Mucosa of descending colon (tissue), 3 donors: ENCODE results near the gene KDM2B. TPM values are rescaled to one million over a fixed set of nuclear protein-coding genes. Genes with fewer than 3 reads are reported as not detected.
A peak's percentile ranks its signal among the peaks of the same experiment; 100 is the strongest.

ENCODE experiments used
- ATAC-seq: fragments of 200-7000 bp; cut with Tn5 transposase; one replicate; pipeline ENCODE4 v1.9.1; 2020; ENCODE audit warnings: mild to moderate bottlenecking, moderate library complexity
- DNase-seq, 3 donors: peaks; one replicate each; pipeline ENCODE4 v3.0.0-alpha.2; 2020
- H3K36me3 ChIP-seq: fragments of 200-600 bp; one replicate; pipeline ENCODE4 v1.8.0; 2021; ENCODE audit warnings: low read depth, mild to moderate bottlenecking
- H3K4me1 ChIP-seq: fragments of 200-600 bp; one replicate; pipeline ENCODE4 v1.8.0; 2021; ENCODE audit warnings: low read depth, mild to moderate bottlenecking
- H3K4me3 ChIP-seq: fragments of 200-600 bp; one replicate; pipeline ENCODE4 v1.8.0; 2021; ENCODE audit warnings: mild to moderate bottlenecking
- H3K9me3 ChIP-seq: fragments of 200-600 bp; one replicate; pipeline ENCODE4 v1.8.0; 2021; ENCODE audit warnings: mild to moderate bottlenecking
- CTCF ChIP-seq: fragments of 200-600 bp; IDR thresholded peaks from one replicate; pipeline ENCODE4 v1.8.0; 2022; ENCODE audit warnings: antibody characterized with exemption, mild to moderate bottlenecking
- intact Hi-C, 2 donors: fragments of 100-400 bp; cut with DNase I in 1 of 2; cut with micrococcal nuclease in 1 of 2; formaldehyde crosslinking; loops; one replicate each; pipeline versions ENCODE4 v1.11.0 to v1.11.1; 2022; cut with DNase I, micrococcal nuclease
- total RNA-seq, 3 donors: library from RNA; stranded (reverse); fragmentation: NEBNext Ultra II Directional in 2 of 3; extraction: Animal tissue kit (Norgen Biotek cat#: 25700) in 2 of 3; gene quantifications; one replicate each; pipeline versions ENCODE4 v1.2.1 to v1.2.4, GENCODE V29; 2021 to 2023
- donor health status: DM: no; HTN: no; CAD: no; lungs with moderate emphysema.
- donor health status: DM: no; HTN: no; CAD: no.
- donor health status: DM: no; HTN: yes; CAD: no.

The KDM2B gene
- total RNA-seq, 3 donors from 2014 or later, result 17.9 to 24.5 (median 18.3) TPM

GRCh38 chr12:121475279-121475678 is 105.5 kb downstream of the KDM2B start:
- H3K36me3 ChIP-seq, result no peaks in the 10 kb centered on the region
- DNase-seq (no peak), ATAC-seq (no peak)
- no peak for TF ChIP-seq CTCF
- H3K9me3 ChIP-seq, result no peaks in the 10 kb centered on the region
- intact Hi-C loops, result no loop called here
- H3K4me3 ChIP-seq, result no peak overlapping the region
- H3K4me1 ChIP-seq, result no peaks in the 10 kb centered on the region

GRCh38 chr12:121472150-121472905 is 108.5 kb downstream of the KDM2B start:
- ATAC-seq (no peak), DNase-seq (no peak)
- no peaks in the 10 kb centered on the region for H3K4me1 ChIP-seq
- intact Hi-C loops, result no loop called here
- H3K4me3 ChIP-seq, result no peak overlapping the region
- H3K9me3 ChIP-seq, result no peaks in the 10 kb centered on the region
- no peaks in the 10 kb centered on the region for H3K36me3 ChIP-seq
- no peak for TF ChIP-seq CTCF

GRCh38 chr12:121470751-121471150 is 110.1 kb downstream of the KDM2B start:
- intact Hi-C loops, result no loop called here
- ATAC-seq (no peak), DNase-seq (no peak)
- Histone ChIP-seq H3K9me3 (no peaks in the 10 kb centered on the region), H3K4me1 (peaks cover 4% of the 10 kb centered on the region), H3K4me3 (no peak overlapping the region), H3K36me3 (no peaks in the 10 kb centered on the region)
- TF ChIP-seq CTCF, result no peak

- H3K4me3 ChIP-seq, result no peak overlapping the region
- peaks cover 11% of the 10 kb centered on the region for H3K4me1 ChIP-seq
- TF ChIP-seq CTCF, result no peak
- DNase-seq, result no peak
- no peaks in the 10 kb centered on the region for H3K36me3 ChIP-seq
- intact Hi-C loops, result no loop called here
- no peak for ATAC-seq
- no peaks in the 10 kb centered on the region for H3K9me3 ChIP-seq
Measured at GRCh38 chr12:121468499-121468801, 112.4 kb downstream of the KDM2B start.

- DNase-seq (no peak), ATAC-seq (peak; percentile 12)
- TF ChIP-seq CTCF, result no peak
- H3K9me3 ChIP-seq, result no peaks in the 10 kb centered on the region
- intact Hi-C loops, result no loop called here
- H3K4me3 ChIP-seq, result no peak overlapping the region
- peaks cover 11% of the 10 kb centered on the region for H3K4me1 ChIP-seq
- H3K36me3 ChIP-seq, result no peaks in the 10 kb centered on the region
Measured at GRCh38 chr12:121467638-121468498, 113.0 kb downstream of the KDM2B start.
